Brain microvascular endothelial cell (primary cell): Measurements from ENCODE around the gene ARF5.
A peak's percentile ranks its signal among the peaks of the same experiment; 100 is the strongest.

Source experiments
- DNase-seq: peaks from one replicate; pipeline ENCODE4 v3.0.0-alpha.2; 2020
- H3K27ac ChIP-seq: fragments of 250-450 bp; sonication (Bioruptor Pico); 2 replicates; pipeline ENCODE4 v1.5.1; 2020; ENCODE audit warnings: mild to moderate bottlenecking, moderate library complexity
- H3K27me3 ChIP-seq: fragments of 250-450 bp; sonication (Bioruptor Pico); replicated peaks from 2 replicates; pipeline ENCODE4 v1.5.1; 2020; ENCODE audit warnings: mild to moderate bottlenecking
- H3K36me3 ChIP-seq: fragments of 250-450 bp; sonication (Bioruptor Pico); replicated peaks from 2 replicates; pipeline ENCODE4 v1.5.1; 2020; ENCODE audit warnings: mild to moderate bottlenecking
- H3K4me3 ChIP-seq: 2 replicates; pipeline ENCODE4 v1.5.1; 2011; ENCODE audit warnings: low read depth, mild to moderate bottlenecking, control low read depth, low read length, moderate library complexity
- in situ Hi-C: cut with HindIII; loops from 2 replicates; pipeline ENCODE4 v1.10.0; 2017; ENCODE audit warnings: low sequenced_read_pairs, low pct_ligation_motif_present
- TF ChIP-seq, protein P1 (sequence below): IDR thresholded peaks from 2 replicates; pipeline ENCODE4 v1.5.1; 2011; ENCODE audit warnings: low read depth, mild to moderate bottlenecking, moderate library complexity, low read length, control low read depth, inconsistent platforms; ENCODE audit errors: missing control alignments

ARF5 gene

DNA sequence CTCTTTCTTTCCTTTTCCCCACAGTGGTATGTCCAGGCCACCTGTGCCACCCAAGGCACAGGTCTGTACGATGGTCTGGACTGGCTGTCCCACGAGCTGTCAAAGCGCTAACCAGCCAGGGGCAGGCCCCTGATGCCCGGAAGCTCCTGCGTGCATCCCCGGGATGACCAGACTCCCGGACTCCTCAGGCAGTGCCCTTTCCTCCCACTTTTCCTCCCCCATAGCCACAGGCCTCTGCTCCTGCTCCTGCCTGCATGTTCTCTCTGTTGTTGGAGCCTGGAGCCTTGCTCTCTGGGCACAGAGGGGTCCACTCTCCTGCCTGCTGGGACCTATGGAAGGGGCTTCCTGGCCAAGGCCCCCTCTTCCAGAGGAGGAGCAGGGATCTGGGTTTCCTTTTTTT lies 3.0 kb downstream of the ARF5 start:
- no peak overlapping the region for H3K4me3 ChIP-seq
- DNase-seq, result no peak
- H3K27ac ChIP-seq, result no peak overlapping the region
- no peaks in the 10 kb centered on the region for H3K27me3 ChIP-seq
- in situ Hi-C loops, result no loop called here
- peaks cover 12% of the 10 kb centered on the region for H3K36me3 ChIP-seq
- TF ChIP-seq, protein P1, sequence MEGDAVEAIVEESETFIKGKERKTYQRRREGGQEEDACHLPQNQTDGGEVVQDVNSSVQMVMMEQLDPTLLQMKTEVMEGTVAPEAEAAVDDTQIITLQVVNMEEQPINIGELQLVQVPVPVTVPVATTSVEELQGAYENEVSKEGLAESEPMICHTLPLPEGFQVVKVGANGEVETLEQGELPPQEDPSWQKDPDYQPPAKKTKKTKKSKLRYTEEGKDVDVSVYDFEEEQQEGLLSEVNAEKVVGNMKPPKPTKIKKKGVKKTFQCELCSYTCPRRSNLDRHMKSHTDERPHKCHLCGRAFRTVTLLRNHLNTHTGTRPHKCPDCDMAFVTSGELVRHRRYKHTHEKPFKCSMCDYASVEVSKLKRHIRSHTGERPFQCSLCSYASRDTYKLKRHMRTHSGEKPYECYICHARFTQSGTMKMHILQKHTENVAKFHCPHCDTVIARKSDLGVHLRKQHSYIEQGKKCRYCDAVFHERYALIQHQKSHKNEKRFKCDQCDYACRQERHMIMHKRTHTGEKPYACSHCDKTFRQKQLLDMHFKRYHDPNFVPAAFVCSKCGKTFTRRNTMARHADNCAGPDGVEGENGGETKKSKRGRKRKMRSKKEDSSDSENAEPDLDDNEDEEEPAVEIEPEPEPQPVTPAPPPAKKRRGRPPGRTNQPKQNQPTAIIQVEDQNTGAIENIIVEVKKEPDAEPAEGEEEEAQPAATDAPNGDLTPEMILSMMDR, result no peak

DNA sequence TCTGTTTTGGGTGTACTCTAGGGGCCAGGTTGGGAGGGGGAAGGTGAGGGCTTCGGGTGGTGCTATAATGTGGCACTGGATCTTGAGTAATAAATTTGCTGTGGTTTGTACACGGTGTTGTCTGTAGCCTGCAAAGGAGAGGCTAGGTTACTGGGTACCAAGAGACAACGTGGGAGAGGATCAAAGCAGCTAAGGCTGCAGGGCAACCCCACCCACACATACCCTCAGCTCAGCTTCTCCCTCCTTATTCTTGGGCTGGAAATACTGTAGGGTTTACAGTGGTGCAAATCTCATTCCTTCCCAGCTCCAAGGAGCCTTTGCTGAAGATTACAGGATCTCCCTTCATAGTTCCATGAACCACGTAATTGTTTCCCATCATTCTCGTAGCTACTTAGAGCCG lies 3.4 kb downstream of the ARF5 start:
- Histone ChIP-seq H3K4me3 (no peak overlapping the region), H3K27me3 (no peaks in the 10 kb centered on the region), H3K36me3 (peaks cover 12% of the 10 kb centered on the region), H3K27ac (no peak overlapping the region)
- in situ Hi-C loops, result no loop called here
- TF ChIP-seq, protein P1, result no peak
- no peak for DNase-seq

DNA sequence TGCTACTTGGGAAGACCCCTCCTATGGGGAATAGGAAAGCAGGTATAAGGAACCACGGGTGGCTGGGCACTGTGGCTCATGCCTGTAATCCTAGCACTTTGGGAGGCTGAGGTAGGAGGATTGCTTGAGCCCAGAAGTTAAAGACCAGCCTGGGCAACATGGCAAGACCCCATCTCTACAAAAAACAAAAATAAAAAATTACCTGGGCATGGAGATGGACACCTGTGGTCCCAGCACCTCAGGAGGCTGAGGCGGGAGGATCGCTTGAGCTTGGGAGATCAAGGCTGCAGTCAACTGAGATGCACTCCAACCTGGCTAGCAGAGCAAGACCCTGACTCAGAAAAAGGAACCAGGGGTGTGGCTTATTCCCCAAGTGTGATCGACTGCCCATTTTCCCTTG lies 4.3 kb downstream of the ARF5 start:
- no peak for DNase-seq
- no peaks in the 10 kb centered on the region for H3K27me3 ChIP-seq
- no peak overlapping the region for H3K4me3 ChIP-seq
- H3K27ac ChIP-seq, result no peak overlapping the region
- H3K36me3 ChIP-seq, result peaks cover 12% of the 10 kb centered on the region
- in situ Hi-C loops, result no loop called here
- TF ChIP-seq, protein P1, result no peak

DNA sequence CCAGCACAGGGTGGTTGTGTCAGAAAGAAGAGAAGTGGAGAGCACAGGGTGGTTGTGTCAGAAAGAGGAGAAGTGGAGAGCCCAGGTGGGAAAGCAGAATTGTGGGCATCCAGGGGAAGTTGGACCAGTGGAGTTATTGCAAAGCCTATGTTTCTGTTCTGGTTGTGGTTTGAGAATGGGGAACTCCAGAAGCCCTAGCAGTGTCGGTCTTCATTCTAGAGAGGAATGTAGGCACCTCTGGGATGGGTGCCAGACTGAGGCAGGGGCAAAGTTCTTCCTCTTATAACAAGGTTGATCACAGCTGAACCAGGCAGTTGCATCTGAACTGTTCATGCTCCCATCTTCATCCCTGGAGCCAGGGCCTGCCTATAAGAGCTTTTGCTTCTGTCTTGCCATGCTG lies 6.3 kb downstream of the ARF5 start:
- no peak overlapping the region for H3K27ac ChIP-seq
- no peaks in the 10 kb centered on the region for H3K27me3 ChIP-seq

DNA sequence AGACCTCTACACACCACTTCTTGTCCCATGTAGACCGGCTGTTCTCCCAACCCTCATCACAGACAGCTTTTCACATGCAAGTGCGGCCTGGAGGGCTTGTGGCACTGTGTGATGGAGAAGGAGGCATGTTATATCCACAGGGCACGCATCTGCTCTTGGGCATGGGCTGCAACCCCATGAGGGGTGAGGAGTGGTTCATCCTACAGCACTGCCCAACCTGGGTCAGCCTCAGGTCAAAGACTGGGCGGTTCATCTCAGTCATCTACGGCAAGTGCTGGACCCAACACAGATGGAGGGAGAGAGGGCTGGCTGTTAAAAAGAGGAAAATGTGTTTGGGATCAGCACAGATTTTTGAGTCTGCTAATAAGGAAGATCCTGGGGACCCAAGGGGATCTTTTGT lies 7.5 kb downstream of the ARF5 start:
- TF ChIP-seq, protein P1, result no peak
- no peak overlapping the region for H3K27ac ChIP-seq
- in situ Hi-C loops, result no loop called here
- H3K4me3 ChIP-seq, result no peak overlapping the region
- H3K27me3 ChIP-seq, result no peaks in the 10 kb centered on the region
- no peak for DNase-seq
- peaks cover 9% of the 10 kb centered on the region for H3K36me3 ChIP-seq

More for the DNA sequence above, 6.3 kb downstream of the ARF5 start:
- DNase-seq, result no peak
- Histone ChIP-seq H3K4me3 (no peak overlapping the region), H3K36me3 (peaks cover 12% of the 10 kb centered on the region)
- in situ Hi-C loops, result no loop called here
- TF ChIP-seq, protein P1, result no peak

DNA sequence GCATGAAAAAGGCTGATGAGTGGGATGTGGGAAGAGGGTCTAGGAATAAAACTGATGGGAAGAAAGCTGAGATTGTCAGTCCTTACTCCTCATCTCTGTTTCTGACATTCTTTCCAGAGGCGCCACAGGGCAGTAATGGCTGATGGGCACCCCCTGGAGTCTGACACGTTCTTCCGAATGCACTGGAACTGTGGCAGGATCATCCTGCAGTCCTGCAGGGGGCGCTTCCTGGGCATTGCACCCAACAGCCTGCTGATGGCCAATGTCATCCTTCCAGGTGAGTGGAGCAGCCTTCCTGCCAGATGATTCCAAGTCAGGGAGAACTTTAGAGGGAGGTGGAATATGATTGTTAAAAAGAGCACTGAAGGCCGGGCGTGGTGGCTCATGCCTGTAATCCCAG lies 10.1 kb downstream of the ARF5 start:
- TF ChIP-seq, protein P1, result peak; percentile 49
- in situ Hi-C loops, result no loop called here
- H3K27ac ChIP-seq, result no peak overlapping the region
- H3K27me3 ChIP-seq, result no peaks in the 10 kb centered on the region
- H3K4me3 ChIP-seq, result no peak overlapping the region
- no peak for DNase-seq
- H3K36me3 ChIP-seq, result no peaks in the 10 kb centered on the region
